NT2/D1 (cell line): ENCODE measurements around the gene SSH2.
"Not testable (repeated sequence)": the region's sequence is repeated elsewhere in the genome, so short reads cannot be mapped to it uniquely, and the experiment has no call there.

Experiments
- DNase-seq: peaks from one replicate; pipeline ENCODE4 v3.0.0-alpha.2; 2011; ENCODE audit warnings: low read depth, low spot score
- H3K27me3 ChIP-seq: 2 replicates; pipeline ENCODE4 v1.6.0; 2011; ENCODE audit warnings: mild to moderate bottlenecking; ENCODE audit not compliant: insufficient read length, insufficient read depth
- H3K36me3 ChIP-seq: 2 replicates; pipeline ENCODE4 v1.6.1; 2011; ENCODE audit warnings: mild to moderate bottlenecking, low read length, mixed read lengths; ENCODE audit not compliant: insufficient read depth, insufficient read length
- H3K4me1 ChIP-seq: 2 replicates; pipeline ENCODE4 v1.5.1; 2011; ENCODE audit not compliant: insufficient read depth, insufficient read length
- H3K4me3 ChIP-seq: 2 replicates; pipeline ENCODE4 v1.5.1; 2011; ENCODE audit warnings: low read depth; ENCODE audit not compliant: insufficient read length
- H3K9ac ChIP-seq: 2 replicates; pipeline ENCODE4 v1.6.0; 2011; ENCODE audit warnings: low read depth; ENCODE audit not compliant: insufficient read length
- H3K9me3 ChIP-seq: 2 replicates; pipeline ENCODE4 v1.5.1; 2011; ENCODE audit warnings: mild to moderate bottlenecking, low read length; ENCODE audit not compliant: insufficient read depth
- SUZ12 ChIP-seq: IDR thresholded peaks from 2 replicates; pipeline ENCODE4 v1.6.1; 2011; ENCODE audit not compliant: insufficient read length, insufficient read depth; ENCODE audit errors: extremely low read depth
- YY1 ChIP-seq: IDR thresholded peaks from 2 replicates; pipeline ENCODE4 v1.6.1; 2011; ENCODE audit not compliant: insufficient read length, insufficient read depth
- ZNF274 ChIP-seq: IDR thresholded peaks from 2 replicates; pipeline ENCODE4 v1.6.1; 2011; ENCODE audit warnings: mild to moderate bottlenecking, low read depth, low read length

SSH2 gene

GRCh38 chr17:29796652-29797051 is 133.4 kb downstream of the SSH2 start:
- DNase-seq = no peak

GRCh38 chr17:29793501-29793900 is 136.5 kb downstream of the SSH2 start:
- Histone ChIP-seq H3K9ac (no peak overlapping the region), H3K4me3 (no peak overlapping the region), H3K4me1 (no peaks in the 10 kb centered on the region), H3K9me3 (no peaks in the 10 kb centered on the region), H3K27me3 (no peaks in the 10 kb centered on the region), H3K36me3 (peaks cover 8% of the 10 kb centered on the region)
- no peak for DNase-seq
- TF ChIP-seq SUZ12 (no peak), ZNF274 (no peak), YY1 (no peak)

More at GRCh38 chr17:29796652-29797051, 133.4 kb downstream of the SSH2 start:
- TF ChIP-seq YY1 = no peak
- Histone ChIP-seq H3K4me1 (no peaks in the 10 kb centered on the region), H3K9ac (no peak overlapping the region), H3K9me3 (no peaks in the 10 kb centered on the region), H3K27me3 (no peaks in the 10 kb centered on the region), H3K4me3 (no peak overlapping the region), H3K36me3 (no peaks in the 10 kb centered on the region)

GRCh38 chr17:29791336-29792080 is 138.5 kb downstream of the SSH2 start:
- Histone ChIP-seq H3K36me3 (peaks cover 8% of the 10 kb centered on the region), H3K4me1 (no peaks in the 10 kb centered on the region), H3K27me3 (no peaks in the 10 kb centered on the region), H3K9me3 (no peaks in the 10 kb centered on the region), H3K9ac (no peak overlapping the region), H3K4me3 (no peak overlapping the region)
- TF ChIP-seq SUZ12 (no peak), ZNF274 (no peak), YY1 (no peak)
- no peak for DNase-seq

- no peaks in the 10 kb centered on the region for H3K9me3 ChIP-seq
- H3K36me3 ChIP-seq = peaks cover 8% of the 10 kb centered on the region
- H3K27me3 ChIP-seq = no peaks in the 10 kb centered on the region
- no peak overlapping the region for H3K9ac ChIP-seq
- TF ChIP-seq SUZ12 (no peak), YY1 (no peak), ZNF274 (no peak)
- no peaks in the 10 kb centered on the region for H3K4me1 ChIP-seq
- H3K4me3 ChIP-seq = no peak overlapping the region
- no peak for DNase-seq
These were observed 140.5 kb downstream of the SSH2 start for GRCh38 chr17:29789196-29790170.

GRCh38 chr17:29787995-29788394 is 142.0 kb downstream of the SSH2 start:
- Histone ChIP-seq H3K36me3 (peaks cover 8% of the 10 kb centered on the region), H3K4me3 (no peak overlapping the region), H3K4me1 (no peaks in the 10 kb centered on the region), H3K9ac (no peak overlapping the region), H3K9me3 (no peaks in the 10 kb centered on the region), H3K27me3 (no peaks in the 10 kb centered on the region)
- no peak for TF ChIP-seq YY1
- TF ChIP-seq ZNF274 = no peak
- no peak for TF ChIP-seq SUZ12
- DNase-seq = no peak

- Histone ChIP-seq H3K4me3 (no peak overlapping the region), H3K27me3 (no peaks in the 10 kb centered on the region), H3K36me3 (no peaks in the 10 kb centered on the region), H3K9me3 (no peaks in the 10 kb centered on the region), H3K4me1 (no peaks in the 10 kb centered on the region), H3K9ac (no peak overlapping the region)
- DNase-seq = no peak
- no peak for TF ChIP-seq ZNF274
- no peak for TF ChIP-seq YY1
- no peak for TF ChIP-seq SUZ12
These were observed 147.1 kb downstream of the SSH2 start for GRCh38 chr17:29782917-29783316.

GRCh38 chr17:29779812-29780190 is 150.2 kb downstream of the SSH2 start:
- not testable (repeated sequence) for H3K36me3 ChIP-seq, H3K9me3 ChIP-seq, DNase-seq, H3K27me3 ChIP-seq, H3K9ac ChIP-seq, H3K4me1 ChIP-seq, H3K4me3 ChIP-seq
